SK-N-SH treated with all-trans-retinoic acid at 6 μM for 48 hours (cell line): ENCODE data around the gene SOD3.

Experiments
- ARNTL ChIP-seq: fragments of 450-650 bp; formaldehyde crosslinking; IDR thresholded peaks from 2 replicates; pipeline ENCODE4 v1.5.0; 2020; ENCODE audit warnings: low read depth, mild to moderate bottlenecking, moderate library complexity, borderline replicate concordance
- BACH2 ChIP-seq: fragments of 250-450 bp; sonication (Bioruptor Pico); IDR thresholded peaks from 2 replicates; pipeline ENCODE4 v1.9.0; 2021; ENCODE audit warnings: mild to moderate bottlenecking, borderline replicate concordance
- CREB5 ChIP-seq: fragments of 250-450 bp; sonication (Bioruptor Pico); IDR thresholded peaks from 2 replicates; pipeline ENCODE4 v1.5.1; 2020; ENCODE audit warnings: low read depth, mild to moderate bottlenecking, moderate library complexity
- GLIS3 ChIP-seq: fragments of 250-450 bp; sonication (Bioruptor Pico); IDR thresholded peaks from 2 replicates; pipeline ENCODE4 v1.5.0; 2020; ENCODE audit warnings: mild to moderate bottlenecking, moderate library complexity
- OSR1 ChIP-seq: fragments of 250-450 bp; sonication (Bioruptor Pico); IDR thresholded peaks from 2 replicates; pipeline ENCODE4 v1.8.0; 2022; ENCODE audit warnings: moderate library complexity, mild to moderate bottlenecking, inconsistent platforms
- PATZ1 ChIP-seq: fragments of 250-450 bp; sonication (Bioruptor Pico); IDR thresholded peaks from 2 replicates; pipeline ENCODE4 v1.8.0; 2020; ENCODE audit warnings: mild to moderate bottlenecking, moderate library complexity, borderline replicate concordance
- PPARA ChIP-seq: fragments of 250-450 bp; sonication (Bioruptor Pico); IDR thresholded peaks from 2 replicates; pipeline ENCODE4 v1.5.0; 2020; ENCODE audit warnings: mild to moderate bottlenecking, borderline replicate concordance
- RARB ChIP-seq: fragments of 250-450 bp; sonication (Bioruptor Pico); IDR thresholded peaks from 2 replicates; pipeline ENCODE4 v1.8.0; 2021; ENCODE audit warnings: mild to moderate bottlenecking, moderate library complexity
- SNAI2 ChIP-seq: fragments of 250-450 bp; sonication (Bioruptor Pico); IDR thresholded peaks from 2 replicates; pipeline ENCODE4 v1.5.0; 2020; ENCODE audit warnings: mild to moderate bottlenecking, moderate library complexity
- ZC3H10 ChIP-seq: fragments of 250-450 bp; sonication (Bioruptor Pico); IDR thresholded peaks from 2 replicates; pipeline ENCODE4 v1.5.1; 2021; ENCODE audit warnings: mild to moderate bottlenecking, moderate library complexity

- TF ChIP-seq PPARA (CRISPR knock-in tag) (no peak), RARB (CRISPR knock-in tag) (no peak), ZC3H10 (no peak), CREB5 (no peak), ARNTL (CRISPR knock-in tag) (no peak), OSR1 (CRISPR knock-in tag) (no peak), SNAI2 (CRISPR knock-in tag) (no peak), GLIS3 (CRISPR knock-in tag) (no peak), BACH2 (CRISPR knock-in tag) (no peak), PATZ1 (CRISPR knock-in tag) (no peak)
Observed at GRCh38 chr4:24849351-24849750, 54.0 kb downstream of the SOD3 start.
